Measurements from ENCODE around the gene SH3RF3. TPM values are rescaled to one million over a fixed set of nuclear protein-coding genes. Genes with fewer than 3 reads are reported as not detected.
"Not testable (repeated sequence)": the region's sequence is repeated elsewhere in the genome, so short reads cannot be mapped to it uniquely, and the experiment has no call there.

The SH3RF3 gene
- total RNA-seq, 1 experiment from 2014 or later: 0.34 TPM

DNA sequence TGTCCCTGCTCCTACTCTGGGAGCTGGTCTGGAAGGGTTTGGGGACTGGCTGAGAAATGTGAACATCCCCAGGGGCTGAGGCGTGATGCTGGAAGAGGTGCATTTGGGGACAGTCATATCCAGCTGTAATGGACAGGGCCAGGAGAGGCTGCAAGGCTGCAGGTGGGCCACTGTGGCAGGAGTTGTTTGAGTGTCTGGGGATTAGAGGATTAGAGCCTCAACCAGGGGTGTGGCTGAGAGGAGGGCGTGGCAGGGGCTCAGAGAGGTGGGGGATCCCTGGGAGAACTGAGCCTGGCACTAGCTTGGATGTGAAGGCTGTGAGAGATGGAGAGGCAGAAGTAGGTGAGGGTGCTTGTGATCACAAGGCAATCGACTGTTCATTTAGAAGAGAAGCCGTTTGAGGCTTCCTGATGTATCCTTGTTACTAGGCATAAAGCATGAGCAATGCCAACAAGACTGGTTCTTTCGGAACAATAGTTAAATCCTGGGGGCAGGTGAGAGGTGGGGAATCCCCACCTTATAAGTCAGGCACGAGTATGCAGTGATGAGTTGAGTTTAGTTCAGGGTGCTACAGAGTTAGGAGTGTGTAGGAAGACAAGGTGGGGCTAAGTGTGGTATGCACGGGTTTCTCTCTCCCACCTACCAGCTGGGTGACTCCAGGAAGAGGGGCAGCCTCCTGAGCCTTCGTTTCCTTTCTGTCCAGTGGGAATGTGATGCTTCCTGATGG, 31.9 kb downstream of the SH3RF3 start:
- Histone ChIP-seq H3K9me2 (replicated peaks; ENCODE audit: insufficient read depth, low read length) (no peaks in the 10 kb centered on the region), H3K4me1 (ENCODE audit: low read length) (peaks cover 38% of the 10 kb centered on the region), H4K20me1 (ENCODE audit: insufficient read depth, low read depth, low read length) (no peaks in the 10 kb centered on the region), H3K4me2 (ENCODE audit: low read depth, low read length, poor library complexity, severe bottlenecking) (peak overlapping the region; percentile 52), H3K27me3 (ENCODE audit: low read length) (no peaks in the 10 kb centered on the region), H3K36me3 (ENCODE audit: insufficient read depth, low read length) (no peaks in the 10 kb centered on the region), H3K27ac (ENCODE audit: low read length) (no peak overlapping the region), H3K9ac (ENCODE audit: low read length) (no peak overlapping the region; the same call in 1 of the 2 replicates), H3K4me3 (ENCODE audit: low read length) (no peak overlapping the region), H3K79me2 (ENCODE audit: low read length) (no peaks in the 10 kb centered on the region), H3K9me3 (ENCODE audit: low read length) (no peaks in the 10 kb centered on the region), H2AFZ (ENCODE audit: low read length) (no peak overlapping the region)
- DNase-seq: no peak

DNA sequence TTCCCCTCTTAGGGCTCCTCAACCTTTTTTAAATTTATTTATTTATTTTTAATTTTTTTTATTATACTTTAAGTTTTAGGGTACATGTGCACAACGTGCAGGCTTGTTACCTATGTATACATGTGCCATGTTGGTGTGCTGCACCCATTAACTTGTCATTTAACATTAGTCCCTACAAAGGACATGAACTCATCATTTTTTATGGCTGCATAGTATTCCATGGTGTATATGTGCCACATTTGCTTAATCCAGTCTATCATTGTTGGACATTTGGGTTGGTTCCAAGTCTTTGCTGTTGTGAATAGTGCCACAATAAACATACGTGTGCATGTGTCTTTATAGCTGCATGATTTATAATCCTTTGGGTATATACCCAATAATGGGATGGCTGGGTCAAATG, 33.4 kb downstream of the SH3RF3 start:
- H3K36me3 ChIP-seq (ENCODE audit: insufficient read depth, low read length); H2AFZ ChIP-seq (ENCODE audit: low read length); H3K9me2 ChIP-seq (replicated peaks; ENCODE audit: insufficient read depth, low read length): not testable (repeated sequence)

DNA sequence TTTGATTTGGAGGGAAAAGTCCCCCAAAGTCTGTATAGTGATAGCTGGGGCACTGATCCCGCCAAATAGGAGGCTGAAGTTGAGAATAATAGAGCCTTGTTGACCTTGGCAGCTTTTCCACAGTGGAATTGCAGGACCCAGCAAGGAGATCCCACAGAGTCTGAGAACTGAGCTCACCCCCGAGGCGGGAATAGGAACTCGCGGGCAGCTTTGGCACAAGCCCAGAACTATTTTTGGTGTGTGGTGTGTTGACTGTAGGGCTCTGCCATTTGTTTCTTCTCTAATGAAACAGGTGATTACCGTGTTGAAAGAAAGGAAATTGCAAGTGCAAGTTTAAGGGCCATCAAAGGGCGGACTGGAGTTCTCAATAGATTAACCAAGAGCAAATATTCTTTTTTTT, 34.0 kb downstream of the SH3RF3 start:
- no peaks in the 10 kb centered on the region for H4K20me1 ChIP-seq (ENCODE audit: insufficient read depth, low read depth, low read length)
- DNase-seq: no peak
- peaks cover 45% of the 10 kb centered on the region for H3K4me1 ChIP-seq (ENCODE audit: low read length)
- no peak overlapping the region for H3K4me3 ChIP-seq (ENCODE audit: low read length)
- no peak overlapping the region for H3K4me2 ChIP-seq (ENCODE audit: low read depth, low read length, poor library complexity, severe bottlenecking)
- no peaks in the 10 kb centered on the region for H3K9me3 ChIP-seq (ENCODE audit: low read length)
- no peaks in the 10 kb centered on the region for H3K9me2 ChIP-seq (replicated peaks; ENCODE audit: insufficient read depth, low read length)
- no peaks in the 10 kb centered on the region for H3K79me2 ChIP-seq (ENCODE audit: low read length)
- H3K36me3 ChIP-seq (ENCODE audit: insufficient read depth, low read length): no peaks in the 10 kb centered on the region
- H3K9ac ChIP-seq (ENCODE audit: low read length): no peak overlapping the region
- H2AFZ ChIP-seq (ENCODE audit: low read length): no peak overlapping the region
- no peak overlapping the region for H3K27ac ChIP-seq (ENCODE audit: low read length)
- no peaks in the 10 kb centered on the region for H3K27me3 ChIP-seq (ENCODE audit: low read length)

More for the DNA sequence above, 33.4 kb downstream of the SH3RF3 start:
- not testable (repeated sequence) for H3K4me2 ChIP-seq (ENCODE audit: low read depth, low read length, poor library complexity, severe bottlenecking); H4K20me1 ChIP-seq (ENCODE audit: insufficient read depth, low read depth, low read length); H3K27me3 ChIP-seq (ENCODE audit: low read length); H3K4me3 ChIP-seq (ENCODE audit: low read length); H3K79me2 ChIP-seq (ENCODE audit: low read length); DNase-seq; H3K9ac ChIP-seq (ENCODE audit: low read length); H3K9me3 ChIP-seq (ENCODE audit: low read length); H3K27ac ChIP-seq (ENCODE audit: low read length)
- peaks cover 42% of the 10 kb centered on the region for H3K4me1 ChIP-seq (ENCODE audit: low read length)

DNA sequence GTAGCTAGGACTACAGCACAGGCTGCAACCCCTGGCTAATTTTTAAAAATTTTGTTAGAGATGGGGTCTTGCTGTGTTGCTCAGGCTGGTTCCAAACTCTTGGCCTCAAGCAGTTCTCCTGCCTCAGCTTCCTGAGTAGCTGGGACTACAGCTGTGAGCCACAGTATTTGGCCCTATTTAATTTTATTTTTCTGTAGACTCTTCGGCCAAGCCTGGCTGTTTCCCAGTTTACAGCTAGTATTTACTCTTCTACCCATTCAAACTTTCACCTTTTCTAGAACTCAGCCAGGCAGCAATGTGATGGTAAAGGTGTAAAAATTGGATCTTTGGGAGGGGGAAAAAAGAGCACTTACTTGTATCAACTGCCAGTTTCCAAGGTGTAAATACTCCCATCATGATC, 35.3 kb downstream of the SH3RF3 start:
- H3K9ac ChIP-seq (ENCODE audit: low read length): no peak overlapping the region
- no peaks in the 10 kb centered on the region for H3K27me3 ChIP-seq (ENCODE audit: low read length)
- H3K9me2 ChIP-seq (replicated peaks; ENCODE audit: insufficient read depth, low read length): no peaks in the 10 kb centered on the region
- H2AFZ ChIP-seq (ENCODE audit: low read length): no peak overlapping the region
- H3K4me1 ChIP-seq (ENCODE audit: low read length): peaks cover 46% of the 10 kb centered on the region
- no peak overlapping the region for H3K4me3 ChIP-seq (ENCODE audit: low read length)
- H3K4me2 ChIP-seq (ENCODE audit: low read depth, low read length, poor library complexity, severe bottlenecking): no peak overlapping the region
- H3K27ac ChIP-seq (ENCODE audit: low read length): no peak overlapping the region
- no peaks in the 10 kb centered on the region for H4K20me1 ChIP-seq (ENCODE audit: insufficient read depth, low read depth, low read length)
- no peaks in the 10 kb centered on the region for H3K36me3 ChIP-seq (ENCODE audit: insufficient read depth, low read length)
- DNase-seq: no peak
- no peaks in the 10 kb centered on the region for H3K79me2 ChIP-seq (ENCODE audit: low read length)
- H3K9me3 ChIP-seq (ENCODE audit: low read length): no peaks in the 10 kb centered on the region

DNA sequence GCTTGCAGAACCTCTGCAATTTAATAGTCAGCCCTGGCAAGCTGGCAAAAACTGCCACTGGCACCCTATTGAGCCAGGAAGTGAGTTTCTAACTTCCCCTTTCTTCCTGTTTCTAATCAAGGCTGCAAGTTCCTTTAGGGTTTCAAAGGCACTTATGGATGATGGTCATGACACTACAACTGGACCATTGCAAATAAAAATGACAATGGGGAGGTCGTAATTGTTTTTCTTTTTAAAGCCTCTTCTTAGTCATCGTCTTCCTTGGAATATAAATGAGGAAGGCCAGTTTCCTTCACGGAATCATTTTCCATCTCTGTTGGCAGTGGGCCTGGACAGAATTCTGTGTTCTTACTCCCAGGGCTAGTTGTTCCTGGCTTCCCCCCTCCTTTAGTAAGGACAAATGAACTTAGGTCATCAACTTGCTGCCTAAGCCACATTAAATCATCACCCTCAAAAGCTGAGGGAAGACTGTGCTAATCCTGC, 35.8 kb downstream of the SH3RF3 start:
- Histone ChIP-seq H3K27ac (ENCODE audit: low read length) (no peak overlapping the region), H3K79me2 (ENCODE audit: low read length) (no peaks in the 10 kb centered on the region), H3K9me2 (replicated peaks; ENCODE audit: insufficient read depth, low read length) (no peaks in the 10 kb centered on the region), H3K4me1 (ENCODE audit: low read length) (peaks cover 46% of the 10 kb centered on the region), H3K9ac (ENCODE audit: low read length) (no peak overlapping the region), H4K20me1 (ENCODE audit: insufficient read depth, low read depth, low read length) (no peaks in the 10 kb centered on the region), H3K9me3 (ENCODE audit: low read length) (no peaks in the 10 kb centered on the region), H3K36me3 (ENCODE audit: insufficient read depth, low read length) (no peaks in the 10 kb centered on the region), H3K4me3 (ENCODE audit: low read length) (no peak overlapping the region), H3K27me3 (ENCODE audit: low read length) (no peaks in the 10 kb centered on the region), H3K4me2 (ENCODE audit: low read depth, low read length, poor library complexity, severe bottlenecking) (no peak overlapping the region), H2AFZ (ENCODE audit: low read length) (no peak overlapping the region)
- DNase-seq: peak; percentile 61

DNA sequence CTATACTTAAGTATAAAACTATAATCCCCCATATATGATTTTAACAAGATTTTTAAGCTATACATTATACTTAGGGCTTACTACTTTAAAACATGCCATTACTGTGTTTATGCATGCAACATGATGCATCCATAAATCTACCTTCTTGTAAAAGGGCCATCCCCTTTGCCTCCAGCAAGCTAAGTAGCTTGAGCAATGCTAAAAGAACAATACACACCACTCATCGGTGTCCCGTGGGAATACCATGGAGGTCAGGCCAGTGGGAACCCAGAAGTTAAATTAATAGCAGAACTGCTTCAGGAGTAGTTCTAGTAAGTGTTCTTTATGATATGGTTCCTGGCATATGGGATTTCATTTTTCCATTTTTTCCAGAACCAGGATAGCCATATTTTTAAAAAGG, 37.8 kb downstream of the SH3RF3 start:
- Histone ChIP-seq H3K9ac (ENCODE audit: low read length) (no peak overlapping the region), H3K4me3 (ENCODE audit: low read length) (no peak overlapping the region), H3K4me2 (ENCODE audit: low read depth, low read length, poor library complexity, severe bottlenecking) (no peak overlapping the region), H3K79me2 (ENCODE audit: low read length) (no peaks in the 10 kb centered on the region), H2AFZ (ENCODE audit: low read length) (no peak overlapping the region), H3K27ac (ENCODE audit: low read length) (no peak overlapping the region), H3K36me3 (ENCODE audit: insufficient read depth, low read length) (no peaks in the 10 kb centered on the region), H4K20me1 (ENCODE audit: insufficient read depth, low read depth, low read length) (no peaks in the 10 kb centered on the region), H3K9me2 (replicated peaks; ENCODE audit: insufficient read depth, low read length) (no peaks in the 10 kb centered on the region), H3K4me1 (ENCODE audit: low read length) (peaks cover 26% of the 10 kb centered on the region), H3K9me3 (ENCODE audit: low read length) (no peaks in the 10 kb centered on the region), H3K27me3 (ENCODE audit: low read length) (no peaks in the 10 kb centered on the region)
- DNase-seq: no peak

DNA sequence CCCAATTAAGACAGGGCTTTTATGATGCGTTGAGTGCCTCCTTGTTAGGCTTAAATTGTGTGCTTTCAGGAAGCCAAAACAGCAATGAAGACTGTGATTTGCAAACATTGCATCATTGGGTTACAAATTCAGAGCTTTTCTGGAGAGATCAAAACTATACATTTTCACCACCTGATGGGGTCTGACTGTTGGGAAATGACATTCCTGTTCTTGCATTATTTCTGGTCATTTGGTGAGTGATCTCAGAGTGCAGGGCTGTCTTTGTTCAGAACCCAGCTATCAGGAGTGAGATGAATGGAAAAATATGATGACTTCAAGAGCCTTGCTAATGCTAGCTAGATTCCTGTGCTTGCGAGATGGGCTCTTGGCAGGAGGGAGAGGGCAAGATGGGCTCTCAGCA, 39.1 kb downstream of the SH3RF3 start:
- Histone ChIP-seq H3K27ac (ENCODE audit: low read length) (no peak overlapping the region), H4K20me1 (ENCODE audit: insufficient read depth, low read depth, low read length) (no peaks in the 10 kb centered on the region), H3K9me2 (replicated peaks; ENCODE audit: insufficient read depth, low read length) (no peaks in the 10 kb centered on the region), H2AFZ (ENCODE audit: low read length) (no peak overlapping the region), H3K79me2 (ENCODE audit: low read length) (no peaks in the 10 kb centered on the region), H3K36me3 (ENCODE audit: insufficient read depth, low read length) (no peaks in the 10 kb centered on the region), H3K4me2 (ENCODE audit: low read depth, low read length, poor library complexity, severe bottlenecking) (no peak overlapping the region), H3K9me3 (ENCODE audit: low read length) (no peaks in the 10 kb centered on the region), H3K9ac (ENCODE audit: low read length) (no peak overlapping the region), H3K4me1 (ENCODE audit: low read length) (peaks cover 23% of the 10 kb centered on the region), H3K27me3 (ENCODE audit: low read length) (no peaks in the 10 kb centered on the region), H3K4me3 (ENCODE audit: low read length) (no peak overlapping the region)
- DNase-seq: no peak

DNA sequence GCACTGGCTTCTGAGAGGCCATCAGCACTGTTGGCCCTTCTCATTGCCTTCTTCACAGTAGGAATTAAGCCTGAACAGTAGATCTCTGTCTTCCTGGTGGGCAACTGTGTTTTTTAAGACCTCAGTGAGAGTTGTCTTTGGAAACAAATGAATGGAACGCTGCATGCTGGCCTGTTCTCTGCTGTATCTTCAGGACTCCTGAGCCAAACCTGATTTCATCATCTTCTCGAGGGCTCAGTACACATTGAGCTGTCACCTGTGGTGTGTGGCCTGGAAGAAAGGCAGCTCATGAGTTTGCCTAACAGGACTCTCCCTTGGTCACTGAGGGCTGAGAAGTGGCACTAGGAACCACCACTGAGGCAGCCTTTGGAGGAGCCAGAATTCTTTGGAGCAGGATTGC, 39.7 kb downstream of the SH3RF3 start:
- no peaks in the 10 kb centered on the region for H4K20me1 ChIP-seq (ENCODE audit: insufficient read depth, low read depth, low read length)
- no peak for DNase-seq
- no peaks in the 10 kb centered on the region for H3K9me2 ChIP-seq (replicated peaks; ENCODE audit: insufficient read depth, low read length)
- no peak overlapping the region for H3K4me3 ChIP-seq (ENCODE audit: low read length)
- no peak overlapping the region for H3K4me2 ChIP-seq (ENCODE audit: low read depth, low read length, poor library complexity, severe bottlenecking)
- no peak overlapping the region for H3K9ac ChIP-seq (ENCODE audit: low read length)
- no peak overlapping the region for H2AFZ ChIP-seq (ENCODE audit: low read length)
- peaks cover 23% of the 10 kb centered on the region for H3K4me1 ChIP-seq (ENCODE audit: low read length)
- no peaks in the 10 kb centered on the region for H3K36me3 ChIP-seq (ENCODE audit: insufficient read depth, low read length)
- H3K79me2 ChIP-seq (ENCODE audit: low read length): no peaks in the 10 kb centered on the region
- H3K9me3 ChIP-seq (ENCODE audit: low read length): no peaks in the 10 kb centered on the region
- no peaks in the 10 kb centered on the region for H3K27me3 ChIP-seq (ENCODE audit: low read length)
- no peak overlapping the region for H3K27ac ChIP-seq (ENCODE audit: low read length)
